ENCODE results near the gene NR6A1.
"Not testable (repeated sequence)": the region's sequence is repeated elsewhere in the genome, so short reads cannot be mapped to it uniquely, and the experiment has no call there.

DNA sequence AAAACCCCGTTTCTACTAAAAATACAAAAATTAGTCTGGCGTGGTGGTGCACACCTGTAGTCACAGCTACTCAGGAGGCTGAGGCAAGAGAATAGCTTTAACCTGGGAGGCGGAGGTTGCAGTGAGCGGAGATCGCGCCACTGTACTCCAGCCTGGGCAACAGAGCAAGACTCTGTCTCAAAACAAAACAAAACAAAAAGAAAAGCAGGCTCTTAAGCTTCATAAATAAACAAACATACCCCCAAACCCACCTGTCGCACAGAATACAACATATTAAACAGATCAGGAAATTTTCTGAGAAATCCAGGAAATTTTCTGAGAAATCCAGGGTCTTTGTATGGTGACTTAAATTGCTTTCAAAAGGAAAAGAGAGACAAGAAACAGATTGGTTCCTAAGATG is 33.0 kb downstream of the NR6A1 start:
- TF ChIP-seq, protein P1, sequence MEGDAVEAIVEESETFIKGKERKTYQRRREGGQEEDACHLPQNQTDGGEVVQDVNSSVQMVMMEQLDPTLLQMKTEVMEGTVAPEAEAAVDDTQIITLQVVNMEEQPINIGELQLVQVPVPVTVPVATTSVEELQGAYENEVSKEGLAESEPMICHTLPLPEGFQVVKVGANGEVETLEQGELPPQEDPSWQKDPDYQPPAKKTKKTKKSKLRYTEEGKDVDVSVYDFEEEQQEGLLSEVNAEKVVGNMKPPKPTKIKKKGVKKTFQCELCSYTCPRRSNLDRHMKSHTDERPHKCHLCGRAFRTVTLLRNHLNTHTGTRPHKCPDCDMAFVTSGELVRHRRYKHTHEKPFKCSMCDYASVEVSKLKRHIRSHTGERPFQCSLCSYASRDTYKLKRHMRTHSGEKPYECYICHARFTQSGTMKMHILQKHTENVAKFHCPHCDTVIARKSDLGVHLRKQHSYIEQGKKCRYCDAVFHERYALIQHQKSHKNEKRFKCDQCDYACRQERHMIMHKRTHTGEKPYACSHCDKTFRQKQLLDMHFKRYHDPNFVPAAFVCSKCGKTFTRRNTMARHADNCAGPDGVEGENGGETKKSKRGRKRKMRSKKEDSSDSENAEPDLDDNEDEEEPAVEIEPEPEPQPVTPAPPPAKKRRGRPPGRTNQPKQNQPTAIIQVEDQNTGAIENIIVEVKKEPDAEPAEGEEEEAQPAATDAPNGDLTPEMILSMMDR (IDR thresholded peaks at IDR 0.05), result not testable (repeated sequence)
- not testable (repeated sequence) for TF ChIP-seq POLR2A (IDR thresholded peaks at IDR 0.05)
